Measurements from ENCODE around the gene RIN3. TPM values are rescaled to one million over a fixed set of nuclear protein-coding genes. Genes with fewer than 3 reads are reported as not detected.

RIN3 gene
- 34.7 and 35.3 TPM in 2 replicates for total RNA-seq

GRCh38 chr14:92513204-92513965, at the start of gene RIN3:
RIN3 (plus strand) TSS chr14:92513781; CDS start chr14:92513933, 152 bp downstream.
- Mint-ChIP-seq H3K9me3 (no peaks in the 10 kb centered on the region), H3K27ac (peak within 1 kb of the TSS; percentile 52), H3K4me1 (ENCODE audit: low read depth) (peaks cover 34% of the 10 kb centered on the region), H3K4me3 (peak within 1 kb of the TSS; percentile 72), H3K36me3 (ENCODE audit: low read depth) (no peaks in the 10 kb centered on the region), H3K27me3 (ENCODE audit: insufficient read depth) (peaks cover 44% of the 10 kb centered on the region)
- intact Hi-C loops (cut with micrococcal nuclease), result no loop called here
- DNase-seq (ENCODE audit: low spot score), result peak; percentile 33

- peaks cover 6% of the 10 kb centered on the region for H3K9me3 Mint-ChIP-seq
- intact Hi-C loops (cut with micrococcal nuclease), result no loop called here
- no peak for DNase-seq (ENCODE audit: low spot score)
- no peaks in the 10 kb centered on the region for H3K36me3 Mint-ChIP-seq (ENCODE audit: low read depth)
- H3K27ac Mint-ChIP-seq, result no peak overlapping the region
- H3K27me3 Mint-ChIP-seq (ENCODE audit: insufficient read depth), result peaks cover 3% of the 10 kb centered on the region
- peaks cover 33% of the 10 kb centered on the region for H3K4me1 Mint-ChIP-seq (ENCODE audit: low read depth)
- no peak overlapping the region for H3K4me3 Mint-ChIP-seq
These were observed 49.4 kb upstream of the RIN3 start for GRCh38 chr14:92464156-92464555.

- Mint-ChIP-seq H3K4me1 (ENCODE audit: low read depth) (peaks cover 27% of the 10 kb centered on the region), H3K27ac (no peak overlapping the region), H3K4me3 (no peak overlapping the region), H3K9me3 (peaks cover 6% of the 10 kb centered on the region), H3K27me3 (ENCODE audit: insufficient read depth) (peaks cover 6% of the 10 kb centered on the region), H3K36me3 (ENCODE audit: low read depth) (no peaks in the 10 kb centered on the region)
- intact Hi-C loops (cut with micrococcal nuclease), result no loop called here
- DNase-seq (ENCODE audit: low spot score), result no peak
These were observed 48.9 kb upstream of the RIN3 start for GRCh38 chr14:92464716-92465115.

- Mint-ChIP-seq H3K9me3 (peaks cover 6% of the 10 kb centered on the region), H3K4me3 (no peak overlapping the region), H3K36me3 (ENCODE audit: low read depth) (no peaks in the 10 kb centered on the region), H3K27ac (no peak overlapping the region), H3K27me3 (ENCODE audit: insufficient read depth) (peaks cover 9% of the 10 kb centered on the region), H3K4me1 (ENCODE audit: low read depth) (peaks cover 19% of the 10 kb centered on the region)
- DNase-seq (ENCODE audit: low spot score), result no peak
- intact Hi-C loops (cut with micrococcal nuclease), result no loop called here
These were observed 48.1 kb upstream of the RIN3 start for GRCh38 chr14:92465353-92466055.

- Mint-ChIP-seq H3K4me1 (ENCODE audit: low read depth) (peaks cover 17% of the 10 kb centered on the region), H3K27me3 (ENCODE audit: insufficient read depth) (peaks cover 9% of the 10 kb centered on the region), H3K36me3 (ENCODE audit: low read depth) (no peaks in the 10 kb centered on the region), H3K27ac (no peak overlapping the region), H3K9me3 (peaks cover 6% of the 10 kb centered on the region), H3K4me3 (no peak overlapping the region)
- intact Hi-C loops (cut with micrococcal nuclease), result no loop called here
- DNase-seq (ENCODE audit: low spot score), result no peak
These were observed 47.5 kb upstream of the RIN3 start for GRCh38 chr14:92466059-92466458.

GRCh38 chr14:92469515-92469914, 44.1 kb upstream of the RIN3 start:
- H3K36me3 Mint-ChIP-seq (ENCODE audit: low read depth), result no peaks in the 10 kb centered on the region
- no peak for DNase-seq (ENCODE audit: low spot score)
- intact Hi-C loops (cut with micrococcal nuclease), result no loop called here
- peaks cover 6% of the 10 kb centered on the region for H3K9me3 Mint-ChIP-seq
- peaks cover 16% of the 10 kb centered on the region for H3K27me3 Mint-ChIP-seq (ENCODE audit: insufficient read depth)
- no peak overlapping the region for H3K4me3 Mint-ChIP-seq
- H3K27ac Mint-ChIP-seq, result no peak overlapping the region
- H3K4me1 Mint-ChIP-seq (ENCODE audit: low read depth), result no peaks in the 10 kb centered on the region

- no peaks in the 10 kb centered on the region for H3K4me1 Mint-ChIP-seq (ENCODE audit: low read depth)
- H3K27ac Mint-ChIP-seq, result no peak overlapping the region
- DNase-seq (ENCODE audit: low spot score), result no peak
- peaks cover 16% of the 10 kb centered on the region for H3K27me3 Mint-ChIP-seq (ENCODE audit: insufficient read depth)
- no peaks in the 10 kb centered on the region for H3K36me3 Mint-ChIP-seq (ENCODE audit: low read depth)
- H3K4me3 Mint-ChIP-seq, result no peak overlapping the region
- peaks cover 6% of the 10 kb centered on the region for H3K9me3 Mint-ChIP-seq
- intact Hi-C loops (cut with micrococcal nuclease), result no loop called here
These were observed 43.4 kb upstream of the RIN3 start for GRCh38 chr14:92470215-92470614.

GRCh38 chr14:92470811-92471210, 42.8 kb upstream of the RIN3 start:
- peaks cover 6% of the 10 kb centered on the region for H3K9me3 Mint-ChIP-seq
- DNase-seq (ENCODE audit: low spot score), result no peak
- intact Hi-C loops (cut with micrococcal nuclease), result no loop called here
- H3K27ac Mint-ChIP-seq, result no peak overlapping the region
- no peak overlapping the region for H3K4me3 Mint-ChIP-seq
- H3K27me3 Mint-ChIP-seq (ENCODE audit: insufficient read depth), result peaks cover 16% of the 10 kb centered on the region
- no peaks in the 10 kb centered on the region for H3K4me1 Mint-ChIP-seq (ENCODE audit: low read depth)
- H3K36me3 Mint-ChIP-seq (ENCODE audit: low read depth), result no peaks in the 10 kb centered on the region

- intact Hi-C loops (cut with micrococcal nuclease), result no loop called here
- Mint-ChIP-seq H3K4me3 (no peak overlapping the region), H3K36me3 (ENCODE audit: low read depth) (no peaks in the 10 kb centered on the region), H3K27ac (no peak overlapping the region), H3K27me3 (ENCODE audit: insufficient read depth) (peaks cover 16% of the 10 kb centered on the region), H3K9me3 (peaks cover 5% of the 10 kb centered on the region), H3K4me1 (ENCODE audit: low read depth) (no peaks in the 10 kb centered on the region)
- DNase-seq (ENCODE audit: low spot score), result no peak
These were observed 41.7 kb upstream of the RIN3 start for GRCh38 chr14:92471919-92472318.

- Mint-ChIP-seq H3K36me3 (ENCODE audit: low read depth) (no peaks in the 10 kb centered on the region), H3K27me3 (ENCODE audit: insufficient read depth) (peaks cover 18% of the 10 kb centered on the region), H3K4me1 (ENCODE audit: low read depth) (no peaks in the 10 kb centered on the region), H3K9me3 (no peaks in the 10 kb centered on the region), H3K4me3 (no peak overlapping the region), H3K27ac (no peak overlapping the region)
- intact Hi-C loops (cut with micrococcal nuclease), result no loop called here
- DNase-seq (ENCODE audit: low spot score), result no peak
These were observed 40.7 kb upstream of the RIN3 start for GRCh38 chr14:92472860-92473259.

- H3K4me1 Mint-ChIP-seq (ENCODE audit: low read depth), result no peaks in the 10 kb centered on the region
- no peak overlapping the region for H3K27ac Mint-ChIP-seq
- no peak for DNase-seq (ENCODE audit: low spot score)
- no peak overlapping the region for H3K4me3 Mint-ChIP-seq
- peaks cover 18% of the 10 kb centered on the region for H3K27me3 Mint-ChIP-seq (ENCODE audit: insufficient read depth)
- no peaks in the 10 kb centered on the region for H3K9me3 Mint-ChIP-seq
- no peaks in the 10 kb centered on the region for H3K36me3 Mint-ChIP-seq (ENCODE audit: low read depth)
- intact Hi-C loops (cut with micrococcal nuclease), result no loop called here
These were observed 40.2 kb upstream of the RIN3 start for GRCh38 chr14:92473261-92473968.

GRCh38 chr14:92473969-92474535, 39.5 kb upstream of the RIN3 start:
- DNase-seq (ENCODE audit: low spot score), result no peak
- intact Hi-C loops (cut with micrococcal nuclease), result no loop called here

GRCh38 chr14:92475037-92475436, 38.5 kb upstream of the RIN3 start:
- Mint-ChIP-seq H3K4me1 (ENCODE audit: low read depth) (no peaks in the 10 kb centered on the region), H3K27ac (no peak overlapping the region), H3K36me3 (ENCODE audit: low read depth) (no peaks in the 10 kb centered on the region), H3K9me3 (peaks cover 3% of the 10 kb centered on the region), H3K27me3 (ENCODE audit: insufficient read depth) (peaks cover 27% of the 10 kb centered on the region), H3K4me3 (no peak overlapping the region)
- no peak for DNase-seq (ENCODE audit: low spot score)
- intact Hi-C loops (cut with micrococcal nuclease), result no loop called here

More at GRCh38 chr14:92473969-92474535, 39.5 kb upstream of the RIN3 start:
- peaks cover 24% of the 10 kb centered on the region for H3K27me3 Mint-ChIP-seq (ENCODE audit: insufficient read depth)
- H3K4me1 Mint-ChIP-seq (ENCODE audit: low read depth), result no peaks in the 10 kb centered on the region
- H3K9me3 Mint-ChIP-seq, result peaks cover under 1% of the 10 kb centered on the region
- H3K27ac Mint-ChIP-seq, result no peak overlapping the region
- no peaks in the 10 kb centered on the region for H3K36me3 Mint-ChIP-seq (ENCODE audit: low read depth)
- no peak overlapping the region for H3K4me3 Mint-ChIP-seq

Measured in activated T-helper 1 cell treated with anti-CD3 and anti-CD28 coated beads, Interleukin-12 subunit alpha, Interleukin-12 subunit beta, Interleukin-2, Interleukin-4 antibody, amounts not matched to agents 30 ng/mL and 10 ng/mL and 1 ng/mL, durations not matched to agents 14 hours and 24 hours and 36 hours (primary cell).